Astrocyte of the spinal cord (primary cell): ENCODE data around the gene MT1E.

Experiments
- DNase-seq: peaks from one replicate; pipeline ENCODE4 v3.0.0; 2011; ENCODE audit warnings: low read depth, low spot score
- H3K4me3 ChIP-seq: 2 replicates; pipeline ENCODE4 v1.5.1; 2011; ENCODE audit warnings: low read depth, mild to moderate bottlenecking, low read length, moderate library complexity
- CTCF ChIP-seq: IDR thresholded peaks from 2 replicates; pipeline ENCODE4 v1.5.1; 2012; ENCODE audit warnings: low read depth, mild to moderate bottlenecking, low read length, inconsistent platforms
- in situ Hi-C: cut with HindIII; loops from 2 replicates; pipeline ENCODE4 v1.10.0; 2017; ENCODE audit warnings: low sequenced_read_pairs

Gene MT1E

GRCh38 chr16:56600398-56600999, 25.1 kb upstream of the MT1E start:
- in situ Hi-C loops, result no loop called here
- peak; percentile 55 for DNase-seq
- no peak overlapping the region for H3K4me3 ChIP-seq
- TF ChIP-seq CTCF, result peak; percentile 74

GRCh38 chr16:56601325-56601724, 24.3 kb upstream of the MT1E start:
- in situ Hi-C loops, result no loop called here
- H3K4me3 ChIP-seq, result no peak overlapping the region
- TF ChIP-seq CTCF, result no peak
- no peak for DNase-seq

GRCh38 chr16:56603589-56603988, 22.0 kb upstream of the MT1E start:
- no peak overlapping the region for H3K4me3 ChIP-seq
- DNase-seq, result no peak
- peak; percentile 49 for TF ChIP-seq CTCF
- in situ Hi-C loops, result no loop called here

- TF ChIP-seq CTCF, result no peak
- H3K4me3 ChIP-seq, result no peak overlapping the region
- in situ Hi-C loops, result no loop called here
- DNase-seq, result no peak
These were observed 20.6 kb upstream of the MT1E start for GRCh38 chr16:56604966-56605365.

GRCh38 chr16:56605475-56605874, 20.1 kb upstream of the MT1E start:
- in situ Hi-C loops, result no loop called here
- no peak for DNase-seq
- no peak for TF ChIP-seq CTCF
- no peak overlapping the region for H3K4me3 ChIP-seq

- DNase-seq, result no peak
- no peak for TF ChIP-seq CTCF
- in situ Hi-C loops, result no loop called here
- no peak overlapping the region for H3K4me3 ChIP-seq
These were observed 19.5 kb upstream of the MT1E start for GRCh38 chr16:56606071-56606475.
